HCT116 (cell line): ENCODE data around the gene CCDC80. TPM values are rescaled to one million over a fixed set of nuclear protein-coding genes. Genes with fewer than 3 reads are reported as not detected.

Experiments used
- ATAC-seq: fragments of 200-7000 bp; cut with Tn5 transposase; 2 replicates; pipeline ENCODE4 v1.9.1; 2020; ENCODE audit warnings: mild to moderate bottlenecking, moderate library complexity
- BruUV-seq: library from RNA; stranded (reverse); fragments of 400-500 nt; replicated peaks from 2 replicates; lab custom pipeline; 2021; lab: Mats Ljungman, UMichigan
- CTCF ChIA-PET: fragments of 300-600 bp; sonication (Branson Sonifier 250); formaldehyde crosslinking; loops from one replicate; lab custom pipeline; 2021; ENCODE audit warnings: antibody characterized with exemption; lab: Charles Lee
- POLR2A ChIA-PET: fragments of 300-600, 350-600 bp; sonication (Branson Sonifier 250); formaldehyde crosslinking; loops from one replicate; lab custom pipeline; 2021; ENCODE audit warnings: antibody characterized with exemption; lab: Charles Lee
- RAD21 ChIA-PET, 2 experiments: fragments of 300-600 bp; sonication (Branson Sonifier 250); formaldehyde crosslinking; loops; one replicate each; lab custom pipeline; 2023; ENCODE audit warnings: low total read pairs in 2 of 2; ENCODE audit not compliant: uncharacterized antibody in 2 of 2, unreplicated experiment in 2 of 2, low non-redundant PET in 1 of 2; lab: Charles Lee
- DNase-seq: peaks from one replicate; pipeline ENCODE4 v3.0.0-alpha.2; 2010; ENCODE audit warnings: low read depth, low spot score
- H2AFZ ChIP-seq: fragments of 200-600 bp; shearing (Covaris generic), sonication (generic); 2 replicates; pipeline ENCODE4 v1.6.1; 2017; ENCODE audit warnings: low read depth, mixed run types, mixed read lengths, antibody characterized with exemption, low read length; ENCODE audit not compliant: poor library complexity, severe bottlenecking
- H3K27ac ChIP-seq: 2 replicates; pipeline ENCODE4 v1.5.1; 2012; ENCODE audit warnings: low read depth, low read length
- H3K27me3 ChIP-seq: fragments of 200-600 bp; sonication (generic); 2 replicates; pipeline ENCODE4 v1.6.1; 2016; ENCODE audit warnings: mixed run types, low read length, mixed read lengths; ENCODE audit not compliant: insufficient read depth
- H3K36me3 ChIP-seq, 2 experiments: fragments of 200-500 bp in 1 of 2; fragments of 200-600 bp in 1 of 2; sonication (Bioruptor generic) in 1 of 2; sonication (generic) in 1 of 2; 2 replicates each; pipeline versions ENCODE4 v1.5.1 to v1.6.1; 2014 to 2016; ENCODE audit warnings: low read length in 2 of 2, inconsistent platforms in 1 of 2, mixed read lengths in 1 of 2, mixed run types in 1 of 2; ENCODE audit not compliant: insufficient read depth in 2 of 2, control insufficient read depth in 1 of 2
- H3K4me1 ChIP-seq, 2 experiments: fragments of 200-600 bp in 1 of 2; sonication (generic) in 1 of 2; 2 replicates each; pipeline versions ENCODE4 v1.5.1 to v1.6.1; 2012 to 2017; ENCODE audit warnings: low read length in 2 of 2, inconsistent platforms in 1 of 2, mild to moderate bottlenecking in 1 of 2, mixed read lengths in 1 of 2, mixed run types in 1 of 2, moderate library complexity in 1 of 2; ENCODE audit not compliant: insufficient read depth in 2 of 2, control insufficient read depth in 1 of 2
- H3K4me2 ChIP-seq: fragments of 200-600 bp; sonication (generic); 2 replicates; pipeline ENCODE4 v1.6.1; 2017; ENCODE audit warnings: mixed run types, low read length, mixed read lengths
- H3K4me3 ChIP-seq, 2 experiments: fragments of 200-600 bp in 1 of 2; sonication (generic) in 1 of 2; replicated peaks in 1 of 2; 2 replicates each; pipeline ENCODE4 v1.5.1; 2011 to 2016; ENCODE audit warnings: low read length in 2 of 2, control low read depth in 1 of 2, low read depth in 1 of 2, mild to moderate bottlenecking in 1 of 2, mixed read lengths in 1 of 2, mixed run types in 1 of 2
- H3K79me2 ChIP-seq: fragments of 200-600 bp; sonication (generic); 2 replicates; pipeline ENCODE4 v1.6.1; 2017; ENCODE audit warnings: mild to moderate bottlenecking, mixed run types, low read length, moderate library complexity, mixed read lengths; ENCODE audit not compliant: insufficient read depth
- H3K9ac ChIP-seq: fragments of 200-600 bp; sonication (generic); 2 replicates; pipeline ENCODE4 v1.6.1; 2016; ENCODE audit warnings: low read length, mixed read lengths
- H3K9me2 ChIP-seq: fragments of 200-600 bp; sonication (generic), shearing (Covaris generic); 2 replicates; pipeline ENCODE4 v1.6.1; 2017; ENCODE audit warnings: mixed run types, mild to moderate bottlenecking, moderate library complexity; ENCODE audit not compliant: insufficient read depth
- H3K9me3 ChIP-seq, 2 experiments: fragments of 200-500 bp in 1 of 2; fragments of 200-600 bp in 1 of 2; sonication (Bioruptor generic) in 1 of 2; sonication (generic) in 1 of 2; 2 replicates each; pipeline ENCODE4 v1.6.1; 2014 to 2017; ENCODE audit warnings: low read length in 2 of 2, mixed read lengths in 2 of 2, inconsistent platforms in 1 of 2, low read depth in 1 of 2, mild to moderate bottlenecking in 1 of 2, mixed run types in 1 of 2, moderate library complexity in 1 of 2; ENCODE audit not compliant: control insufficient read depth in 1 of 2, insufficient read depth in 1 of 2
- H4K20me1 ChIP-seq: fragments of 200-600 bp; sonication (generic), shearing (Covaris generic); 2 replicates; pipeline ENCODE4 v1.6.1; 2017; ENCODE audit warnings: mixed run types, mild to moderate bottlenecking, moderate library complexity; ENCODE audit not compliant: insufficient read depth
- CEBPB ChIP-seq: IDR thresholded peaks from 2 replicates; pipeline ENCODE4 v1.6.1; 2012; ENCODE audit warnings: low read depth
- EGR1 ChIP-seq: IDR thresholded peaks from 2 replicates; pipeline ENCODE4 v1.6.1; 2012; ENCODE audit warnings: low read depth
- ELF1 ChIP-seq: IDR thresholded peaks from 2 replicates; pipeline ENCODE4 v1.6.1; 2012; ENCODE audit warnings: low read depth, borderline replicate concordance
- FOSL1 ChIP-seq: IDR thresholded peaks from 2 replicates; pipeline ENCODE4 v1.6.1; 2012; ENCODE audit warnings: low read depth
- POLR2A ChIP-seq: IDR thresholded peaks from 2 replicates; pipeline ENCODE4 v1.7.0; 2011; ENCODE audit warnings: borderline replicate concordance; ENCODE audit not compliant: insufficient read depth, insufficient read length; ENCODE audit errors: extremely low read depth
- RAD21 ChIP-seq: IDR thresholded peaks from 2 replicates; pipeline ENCODE4 v1.6.1; 2012; ENCODE audit warnings: low read depth, mild to moderate bottlenecking
- REST ChIP-seq: IDR thresholded peaks from 2 replicates; pipeline ENCODE4 v1.6.1; 2012; ENCODE audit warnings: low read depth
- SIN3A ChIP-seq: IDR thresholded peaks from 2 replicates; pipeline ENCODE4 v1.6.1; 2012; ENCODE audit warnings: low read depth
- SRF ChIP-seq: IDR thresholded peaks from 2 replicates; pipeline ENCODE4 v1.6.1; 2012; ENCODE audit warnings: low read depth
- TCF7L2 ChIP-seq: IDR thresholded peaks from 2 replicates; pipeline ENCODE4 v1.7.0; 2011; ENCODE audit warnings: borderline replicate concordance, inconsistent platforms; ENCODE audit not compliant: insufficient read depth, insufficient read length; ENCODE audit errors: extremely low read depth
- YY1 ChIP-seq: IDR thresholded peaks from 2 replicates; pipeline ENCODE4 v1.6.1; 2011; ENCODE audit warnings: low read length, low read depth, moderate library complexity, mild to moderate bottlenecking; ENCODE audit not compliant: insufficient replicate concordance; ENCODE audit errors: extremely low read depth
- ZFX ChIP-seq: fragments of 450-650 bp; IDR thresholded peaks from 2 replicates; pipeline ENCODE4 v1.6.1; 2017
- intact Hi-C: fragments of 100-400 bp; cut with micrococcal nuclease; formaldehyde crosslinking; loops from 2 replicates; pipeline ENCODE4 v1.10.0; 2022
- total RNA-seq: library from RNA; stranded (reverse); gene quantifications from one replicate; pipeline ENCODE4 v1.2.1, GENCODE V29; 2021; ENCODE audit not compliant: unreplicated experiment
- TF ChIP-seq, protein P1 (sequence below): IDR thresholded peaks from 2 replicates; pipeline ENCODE4 v1.6.1; 2012
- TF ChIP-seq, protein P2 (sequence below): IDR thresholded peaks from 2 replicates; pipeline ENCODE4 v1.6.1; 2011; ENCODE audit warnings: mild to moderate bottlenecking, low read length, moderate library complexity; ENCODE audit not compliant: insufficient replicate concordance; ENCODE audit errors: extremely low read depth

Gene CCDC80
- total RNA-seq, 1 experiment from 2014 or later, result 1.7 TPM

DNA sequence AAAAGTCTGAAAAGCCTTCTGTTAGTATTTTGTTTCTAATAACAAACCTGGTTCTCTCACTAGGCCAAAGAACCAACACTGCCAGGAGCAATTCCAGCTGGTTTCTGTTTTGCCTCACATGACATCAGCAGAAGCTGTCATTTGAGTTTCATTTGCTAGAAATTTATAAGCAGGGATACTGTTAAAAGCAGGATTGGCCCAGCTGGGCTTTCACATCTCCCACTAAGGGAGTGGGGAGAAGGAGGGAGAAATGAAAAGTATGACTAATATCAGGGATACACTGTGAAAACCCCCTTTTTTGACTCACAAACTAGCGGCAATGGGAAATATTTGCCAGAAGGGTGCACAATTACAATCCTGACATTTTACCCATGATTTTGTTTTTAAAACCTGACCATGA lies 5.3 kb downstream of the CCDC80 start:
- Histone ChIP-seq H4K20me1 (no peaks in the 10 kb centered on the region), H3K36me3 (no peaks in the 10 kb centered on the region), H3K9ac (no peak overlapping the region), H3K4me3 (no peak overlapping the region), H3K27ac (no peak overlapping the region), H3K9me2 (no peaks in the 10 kb centered on the region), H3K4me2 (no peak overlapping the region), H3K79me2 (no peaks in the 10 kb centered on the region), H2AFZ (no peak overlapping the region), H3K9me3 (no peaks in the 10 kb centered on the region), H3K27me3 (no peaks in the 10 kb centered on the region), H3K4me1 (peaks cover 0 to 8% of the 10 kb centered on the region in 2 experiments; a peak in 2 of 4 replicates)
- ChIA-PET POLR2A (no interaction called here), RAD21 (no interaction called here), CTCF (interaction anchor here (1.2 kb wide), 1 partner anchor 53 kb away, joined by 3 read pairs; no protein-coding TSS in a partner anchor)
- BruUV-seq, result no TSS peak
- DNase-seq, result no peak
- intact Hi-C loops, result no loop called here
- ATAC-seq, result no peak
- no peak for TF ChIP-seq SIN3A
- TF ChIP-seq REST, result no peak
- no peak for TF ChIP-seq FOSL1
- TF ChIP-seq, protein P1, sequence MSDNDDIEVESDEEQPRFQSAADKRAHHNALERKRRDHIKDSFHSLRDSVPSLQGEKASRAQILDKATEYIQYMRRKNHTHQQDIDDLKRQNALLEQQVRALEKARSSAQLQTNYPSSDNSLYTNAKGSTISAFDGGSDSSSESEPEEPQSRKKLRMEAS, result no peak
- no peak for TF ChIP-seq ZFX
- TF ChIP-seq EGR1, result no peak
- no peak for TF ChIP-seq CEBPB
- TF ChIP-seq SRF, result no peak
- TF ChIP-seq POLR2A, result no peak
- no peak for TF ChIP-seq RAD21
- TF ChIP-seq, protein P2, sequence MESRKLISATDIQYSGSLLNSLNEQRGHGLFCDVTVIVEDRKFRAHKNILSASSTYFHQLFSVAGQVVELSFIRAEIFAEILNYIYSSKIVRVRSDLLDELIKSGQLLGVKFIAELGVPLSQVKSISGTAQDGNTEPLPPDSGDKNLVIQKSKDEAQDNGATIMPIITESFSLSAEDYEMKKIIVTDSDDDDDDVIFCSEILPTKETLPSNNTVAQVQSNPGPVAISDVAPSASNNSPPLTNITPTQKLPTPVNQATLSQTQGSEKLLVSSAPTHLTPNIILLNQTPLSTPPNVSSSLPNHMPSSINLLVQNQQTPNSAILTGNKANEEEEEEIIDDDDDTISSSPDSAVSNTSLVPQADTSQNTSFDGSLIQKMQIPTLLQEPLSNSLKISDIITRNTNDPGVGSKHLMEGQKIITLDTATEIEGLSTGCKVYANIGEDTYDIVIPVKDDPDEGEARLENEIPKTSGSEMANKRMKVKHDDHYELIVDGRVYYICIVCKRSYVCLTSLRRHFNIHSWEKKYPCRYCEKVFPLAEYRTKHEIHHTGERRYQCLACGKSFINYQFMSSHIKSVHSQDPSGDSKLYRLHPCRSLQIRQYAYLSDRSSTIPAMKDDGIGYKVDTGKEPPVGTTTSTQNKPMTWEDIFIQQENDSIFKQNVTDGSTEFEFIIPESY, result no peak
- no peak for TF ChIP-seq TCF7L2
- TF ChIP-seq YY1, result no peak
- TF ChIP-seq ELF1, result no peak
